Progenitor cell of endocrine pancreas (in vitro differentiated cells): ENCODE data around the gene GPR55. TPM values are rescaled to one million over a fixed set of nuclear protein-coding genes. Genes with fewer than 3 reads are reported as not detected.

Experiments used
- DNase-seq: peaks from one replicate; pipeline ENCODE4 v3.0.0; 2021; ENCODE audit warnings: low spot score; ENCODE audit not compliant: unreplicated experiment
- H3K27ac Mint-ChIP-seq: 2 replicates; pipeline ENCODE4 v1.8.0; 2021; ENCODE audit warnings: mild to moderate bottlenecking, moderate library complexity, mixed read lengths
- H3K27me3 Mint-ChIP-seq: 2 replicates; pipeline ENCODE4 v1.8.0; 2021; ENCODE audit warnings: mixed read lengths
- H3K36me3 Mint-ChIP-seq: 2 replicates; pipeline ENCODE4 v1.8.0; 2022; ENCODE audit warnings: mixed read lengths; ENCODE audit not compliant: insufficient read depth
- H3K4me1 Mint-ChIP-seq: 2 replicates; pipeline ENCODE4 v1.8.0; 2021; ENCODE audit warnings: low read depth, mixed read lengths
- H3K4me3 Mint-ChIP-seq: 2 replicates; pipeline ENCODE4 v1.8.0; 2021; ENCODE audit warnings: low read depth, mild to moderate bottlenecking, moderate library complexity, mixed read lengths
- H3K9me3 Mint-ChIP-seq: 2 replicates; pipeline ENCODE4 v1.8.0; 2021; ENCODE audit warnings: low read depth, mixed read lengths
- CTCF ChIP-seq: fragments of 200-600 bp; sonication (generic); IDR thresholded peaks from one replicate; pipeline ENCODE4 v1.5.0; 2021; ENCODE audit warnings: antibody characterized with exemption, mild to moderate bottlenecking; ENCODE audit not compliant: unreplicated experiment
- total RNA-seq: library from RNA; stranded (reverse); gene quantifications from 2 replicates; pipeline ENCODE4 v1.2.1, GENCODE V29; 2021

Gene GPR55
- total RNA-seq, 1 donor from 2014 or later = not detected

- H3K36me3 Mint-ChIP-seq = no peaks in the 10 kb centered on the region
- no peak overlapping the region for H3K4me3 Mint-ChIP-seq
- no peak for DNase-seq
- no peaks in the 10 kb centered on the region for H3K4me1 Mint-ChIP-seq
- H3K27me3 Mint-ChIP-seq = peaks cover 30% of the 10 kb centered on the region
- H3K9me3 Mint-ChIP-seq = no peaks in the 10 kb centered on the region
- TF ChIP-seq CTCF = no peak
- H3K27ac Mint-ChIP-seq = no peak overlapping the region
Observed at GRCh38 chr2:230907361-230908091, 17.5 kb downstream of the GPR55 start.

GRCh38 chr2:230906471-230907230, 18.4 kb downstream of the GPR55 start:
- H3K4me3 Mint-ChIP-seq = no peak overlapping the region
- TF ChIP-seq CTCF = no peak
- H3K27me3 Mint-ChIP-seq = peaks cover 30% of the 10 kb centered on the region
- no peak overlapping the region for H3K27ac Mint-ChIP-seq
- H3K36me3 Mint-ChIP-seq = no peaks in the 10 kb centered on the region
- no peaks in the 10 kb centered on the region for H3K4me1 Mint-ChIP-seq
- DNase-seq = no peak
- H3K9me3 Mint-ChIP-seq = no peaks in the 10 kb centered on the region

GRCh38 chr2:230905448-230906421, 19.3 kb downstream of the GPR55 start:
- H3K4me3 Mint-ChIP-seq = no peak overlapping the region
- peaks cover 30% of the 10 kb centered on the region for H3K27me3 Mint-ChIP-seq
- H3K27ac Mint-ChIP-seq = no peak overlapping the region
- no peaks in the 10 kb centered on the region for H3K9me3 Mint-ChIP-seq
- TF ChIP-seq CTCF = no peak
- H3K4me1 Mint-ChIP-seq = no peaks in the 10 kb centered on the region
- H3K36me3 Mint-ChIP-seq = no peaks in the 10 kb centered on the region
- DNase-seq = no peak

GRCh38 chr2:230904856-230905447, 20.1 kb downstream of the GPR55 start:
- peaks cover 31% of the 10 kb centered on the region for H3K27me3 Mint-ChIP-seq
- H3K4me3 Mint-ChIP-seq = no peak overlapping the region
- no peak overlapping the region for H3K27ac Mint-ChIP-seq
- H3K4me1 Mint-ChIP-seq = no peaks in the 10 kb centered on the region
- no peak for DNase-seq
- no peak for TF ChIP-seq CTCF
- H3K36me3 Mint-ChIP-seq = no peaks in the 10 kb centered on the region
- H3K9me3 Mint-ChIP-seq = no peaks in the 10 kb centered on the region
